Endothelial cell of umbilical vein (primary cell): Measurements from ENCODE around the gene GPR32. TPM values are rescaled to one million over a fixed set of nuclear protein-coding genes. Genes with fewer than 3 reads are reported as not detected.

ENCODE experiments used
- BruUV-seq: library from RNA; stranded (reverse); fragments of 400-500 nt; replicated peaks from 2 replicates; lab custom pipeline; 2021; lab: Mats Ljungman, UMichigan
- CTCF ChIA-PET: fragments of 300-600, 350-600 bp; sonication (Branson Sonifier 250); formaldehyde crosslinking; loops from one replicate; lab custom pipeline; 2021; ENCODE audit warnings: antibody characterized with exemption, inconsistent platforms; lab: Charles Lee
- POLR2A ChIA-PET: fragments of 300-600, 350-600 bp; sonication (Branson Sonifier 250); formaldehyde crosslinking; loops from one replicate; lab custom pipeline; 2021; ENCODE audit warnings: antibody characterized with exemption, inconsistent platforms; lab: Charles Lee
- DNase-seq: peaks from one replicate; pipeline ENCODE4 v3.0.0-alpha.2; 2011; ENCODE audit warnings: low read depth, low spot score
- FAIRE-seq: peaks from 2 replicates; lab custom pipeline; 2011; peaks lifted over from hg19 to GRCh38; lab: Jason Lieb, UNC
- H2AFZ ChIP-seq: 2 replicates; pipeline ENCODE4 v1.6.0; 2012; ENCODE audit warnings: low read depth, low read length, control low read depth, inconsistent platforms
- H3K27ac ChIP-seq: 2 replicates; pipeline ENCODE4 v1.5.1; 2011; ENCODE audit warnings: low read depth, mild to moderate bottlenecking, control low read depth, low read length, moderate library complexity; ENCODE audit not compliant: insufficient read depth
- H3K27me3 ChIP-seq, 2 experiments: 2 replicates each; pipeline versions ENCODE4 v1.6.0 to v1.6.1; 2011; ENCODE audit warnings: low read length in 2 of 2, mixed read lengths in 1 of 2; ENCODE audit not compliant: control insufficient read depth in 2 of 2, insufficient read depth in 2 of 2
- H3K36me3 ChIP-seq, 2 experiments: 2 replicates in 1 of 2; 3 replicates in 1 of 2; pipeline ENCODE4 v1.5.1; 2011; ENCODE audit warnings: low read length in 2 of 2, mild to moderate bottlenecking in 1 of 2, moderate library complexity in 1 of 2; ENCODE audit not compliant: control insufficient read depth in 2 of 2, insufficient read depth in 2 of 2; ENCODE audit errors: extremely low read depth in 1 of 2
- H3K4me1 ChIP-seq: 3 replicates; pipeline ENCODE4 v1.5.1; 2011; ENCODE audit warnings: mild to moderate bottlenecking, low read length; ENCODE audit not compliant: control insufficient read depth, insufficient read depth; ENCODE audit errors: extremely low read depth
- H3K4me2 ChIP-seq: 2 replicates; pipeline ENCODE4 v1.6.1; 2011; ENCODE audit warnings: low read length, control low read depth, mixed read lengths; ENCODE audit not compliant: insufficient read depth
- H3K4me3 ChIP-seq, 3 experiments: fragments of 200-600 bp in 1 of 3; sonication (generic), shearing (Covaris generic) in 1 of 3; replicated peaks in 1 of 3; 2 replicates each; pipeline ENCODE4 v1.5.1; 2011 to 2016; ENCODE audit warnings: control low read depth in 3 of 3, low read length in 3 of 3, mild to moderate bottlenecking in 2 of 3, inconsistent platforms in 1 of 3, low read depth in 1 of 3, moderate library complexity in 1 of 3; ENCODE audit not compliant: insufficient read depth in 1 of 3
- H3K79me2 ChIP-seq: 2 replicates; pipeline ENCODE4 v1.6.0; 2012; ENCODE audit warnings: low read length, inconsistent platforms; ENCODE audit not compliant: control insufficient read depth, insufficient read depth
- H3K9ac ChIP-seq: replicated peaks from 2 replicates; pipeline ENCODE3; 2011; ENCODE audit warnings: low read length, control low read depth; ENCODE audit not compliant: insufficient read depth; ENCODE audit errors: extremely low read depth
- H3K9me1 ChIP-seq: replicated peaks from 3 replicates; pipeline ENCODE4 v1.6.0; 2011; ENCODE audit warnings: mild to moderate bottlenecking, low read length; ENCODE audit not compliant: control insufficient read depth, insufficient read depth; ENCODE audit errors: extremely low read depth
- H3K9me3 ChIP-seq: replicated peaks from 2 replicates; pipeline ENCODE4 v1.5.1; 2012; ENCODE audit warnings: low read length, inconsistent platforms; ENCODE audit not compliant: control insufficient read depth, insufficient read depth
- H4K20me1 ChIP-seq: replicated peaks from 2 replicates; pipeline ENCODE3; 2011; ENCODE audit warnings: mild to moderate bottlenecking, low read length; ENCODE audit not compliant: control insufficient read depth, insufficient read depth; ENCODE audit errors: extremely low read depth
- EZH2 ChIP-seq: IDR thresholded peaks from 2 replicates; pipeline ENCODE4 v1.6.1; 2012; ENCODE audit warnings: borderline replicate concordance, low read depth, mild to moderate bottlenecking, moderate library complexity, low read length, inconsistent platforms; ENCODE audit not compliant: severe bottlenecking
- FOS ChIP-seq: IDR thresholded peaks from 2 replicates; pipeline ENCODE4 v1.6.1; 2011; ENCODE audit warnings: mild to moderate bottlenecking, low read length, moderate library complexity, borderline replicate concordance; ENCODE audit not compliant: insufficient read depth
- GATA2 ChIP-seq: IDR thresholded peaks from 2 replicates; pipeline ENCODE4 v1.7.0; 2011; ENCODE audit warnings: low read depth, mild to moderate bottlenecking, moderate library complexity, mixed read lengths, low read length; ENCODE audit not compliant: insufficient read length, insufficient read depth
- JUN ChIP-seq: IDR thresholded peaks from 2 replicates; pipeline ENCODE4 v1.6.1; 2011; ENCODE audit warnings: borderline replicate concordance, low read depth; ENCODE audit not compliant: insufficient read length, insufficient read depth
- MYC ChIP-seq: IDR thresholded peaks from one replicate; pipeline ENCODE4 v1.6.1; 2011; ENCODE audit warnings: mild to moderate bottlenecking, low read depth, low read length
- POLR2A ChIP-seq: IDR thresholded peaks from 2 replicates; pipeline ENCODE4 v1.6.1; 2012; ENCODE audit warnings: low read depth, mild to moderate bottlenecking, control low read depth, low read length
- POLR2AphosphoS5 ChIP-seq: IDR thresholded peaks from 2 replicates; pipeline ENCODE4 v1.6.1; 2012; ENCODE audit warnings: low read depth, mild to moderate bottlenecking, control low read depth, low read length, moderate library complexity; ENCODE audit not compliant: insufficient read depth
- dilution Hi-C: fragments of 300-500 bp; cut with MboI; formaldehyde crosslinking; loops from one replicate; pipeline ENCODE4 v1.15.0; 2019; ENCODE audit warnings: low sequenced_read_pairs; ENCODE audit not compliant: extremely low pct_ligation_motif_present
- intact Hi-C: fragments of 100-400 bp; cut with micrococcal nuclease; formaldehyde crosslinking; loops from one replicate; pipeline ENCODE4 v1.10.0; 2022
- polyA plus RNA-seq, 4 experiments: library from polyadenylated mRNA; depleted of rRNA in 3 of 4; stranded (reverse) in 3 of 4; unstranded in 1 of 4; fragments of >200 nt; gene quantifications; 2 replicates each; pipeline versions ENCODE4 v1.2.1 to v1.2.3, GENCODE V29; 2011 to 2012; ENCODE audit warnings: missing spikeins in 1 of 4
- total RNA-seq: library from RNA; stranded (reverse); gene quantifications from 2 replicates; pipeline ENCODE4 v1.2.3, GENCODE V29; 2021
- TF ChIP-seq, protein P1 (sequence below), 2 donors: IDR thresholded peaks; 1 replicate in 1 of 2; 2 replicates in 1 of 2; pipeline ENCODE4 v1.5.1; 2011; ENCODE audit warnings: low read length in 2 of 2, mild to moderate bottlenecking in 2 of 2, moderate library complexity in 2 of 2, control low read depth in 1 of 2, inconsistent platforms in 1 of 2, low read depth in 1 of 2; ENCODE audit not compliant: insufficient read depth in 1 of 2; ENCODE audit errors: extremely low read depth in 1 of 2
- TF ChIP-seq, protein P2 (sequence below): IDR thresholded peaks from 2 replicates; pipeline ENCODE4 v1.6.1; 2011; ENCODE audit not compliant: insufficient read depth, insufficient read length

Gene GPR32
- total and polyA plus RNA-seq, 2 donors (not counting 3 experiments of a cell fraction or from before 2014, with no cell fraction given): not detected

- no peak for FAIRE-seq
- CTCF ChIA-PET: no interaction called here
Measured at GRCh38 chr19:50819636-50820035, 49.4 kb downstream of the GPR32 start.

DNA sequence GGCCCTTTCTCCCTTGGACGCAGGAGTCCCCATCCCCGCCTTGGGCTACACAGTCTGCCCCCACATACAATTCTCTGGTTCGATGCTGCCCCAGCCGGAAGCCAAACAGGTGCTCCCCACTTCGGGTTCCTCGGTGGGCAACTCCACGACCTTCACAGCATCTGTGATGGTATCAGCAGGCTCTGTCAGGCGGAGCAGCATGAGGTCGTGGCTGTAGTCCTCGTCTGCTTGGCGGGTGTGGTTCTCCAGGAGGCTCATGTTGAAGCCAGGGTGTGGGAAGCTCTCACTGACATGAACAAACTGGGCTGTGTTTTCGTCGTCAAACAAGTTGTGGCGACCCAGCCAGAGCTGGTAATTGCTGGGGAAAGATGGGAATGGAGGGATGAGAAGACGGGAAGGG lies 49.8 kb downstream of the GPR32 start:
- H3K27me3 ChIP-seq: peaks cover 21 to 26% of the 10 kb centered on the region in 2 experiments
- no peaks in the 10 kb centered on the region for H3K4me1 ChIP-seq
- FAIRE-seq (no peak), DNase-seq (no peak)
- dilution Hi-C loops (no loop called here), intact Hi-C loops (no loop called here)
- no peak overlapping the region for H3K9ac ChIP-seq
- no peak overlapping the region for H3K4me2 ChIP-seq
- POLR2A ChIA-PET: no interaction called here
- H3K4me3 ChIP-seq: no peak overlapping the region
- no peaks in the 10 kb centered on the region for H4K20me1 ChIP-seq
- no peaks in the 10 kb centered on the region for H3K9me1 ChIP-seq
- no peaks in the 10 kb centered on the region for H3K36me3 ChIP-seq
- TF ChIP-seq, protein P1, sequence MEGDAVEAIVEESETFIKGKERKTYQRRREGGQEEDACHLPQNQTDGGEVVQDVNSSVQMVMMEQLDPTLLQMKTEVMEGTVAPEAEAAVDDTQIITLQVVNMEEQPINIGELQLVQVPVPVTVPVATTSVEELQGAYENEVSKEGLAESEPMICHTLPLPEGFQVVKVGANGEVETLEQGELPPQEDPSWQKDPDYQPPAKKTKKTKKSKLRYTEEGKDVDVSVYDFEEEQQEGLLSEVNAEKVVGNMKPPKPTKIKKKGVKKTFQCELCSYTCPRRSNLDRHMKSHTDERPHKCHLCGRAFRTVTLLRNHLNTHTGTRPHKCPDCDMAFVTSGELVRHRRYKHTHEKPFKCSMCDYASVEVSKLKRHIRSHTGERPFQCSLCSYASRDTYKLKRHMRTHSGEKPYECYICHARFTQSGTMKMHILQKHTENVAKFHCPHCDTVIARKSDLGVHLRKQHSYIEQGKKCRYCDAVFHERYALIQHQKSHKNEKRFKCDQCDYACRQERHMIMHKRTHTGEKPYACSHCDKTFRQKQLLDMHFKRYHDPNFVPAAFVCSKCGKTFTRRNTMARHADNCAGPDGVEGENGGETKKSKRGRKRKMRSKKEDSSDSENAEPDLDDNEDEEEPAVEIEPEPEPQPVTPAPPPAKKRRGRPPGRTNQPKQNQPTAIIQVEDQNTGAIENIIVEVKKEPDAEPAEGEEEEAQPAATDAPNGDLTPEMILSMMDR (IDR thresholded peaks at IDR 0.05; ENCODE audit: extremely low read depth in 1 of 2, insufficient read depth in 1 of 2, low read depth in 1 of 2, low read length in 2 of 2): no peak
- TF ChIP-seq POLR2AphosphoS5 (no peak), EZH2 (no peak), MYC (no peak), FOS (no peak), POLR2A (no peak), JUN (no peak), GATA2 (no peak)
- TF ChIP-seq, protein P2, sequence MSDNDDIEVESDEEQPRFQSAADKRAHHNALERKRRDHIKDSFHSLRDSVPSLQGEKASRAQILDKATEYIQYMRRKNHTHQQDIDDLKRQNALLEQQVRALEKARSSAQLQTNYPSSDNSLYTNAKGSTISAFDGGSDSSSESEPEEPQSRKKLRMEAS: no peak
- no peaks in the 10 kb centered on the region for H3K9me3 ChIP-seq
- H3K27ac ChIP-seq: no peak overlapping the region
- no TSS peak for BruUV-seq
- no peaks in the 10 kb centered on the region for H3K79me2 ChIP-seq
- CTCF ChIA-PET: no interaction called here
- H2AFZ ChIP-seq: no peak overlapping the region

More at GRCh38 chr19:50819636-50820035, 49.4 kb downstream of the GPR32 start:
- H3K9me3 ChIP-seq: no peaks in the 10 kb centered on the region
- dilution Hi-C loops: no loop called here
- H3K36me3 ChIP-seq: no peaks in the 10 kb centered on the region
- no peaks in the 10 kb centered on the region for H3K79me2 ChIP-seq
- no peak overlapping the region for H3K4me3 ChIP-seq
- H3K9me1 ChIP-seq: no peaks in the 10 kb centered on the region
- TF ChIP-seq FOS (no peak), MYC (no peak), EZH2 (no peak), POLR2A (no peak)
- POLR2A ChIA-PET: no interaction called here
- H3K27me3 ChIP-seq: peaks cover 21 to 28% of the 10 kb centered on the region in 2 experiments
- DNase-seq: no peak
- no peaks in the 10 kb centered on the region for H4K20me1 ChIP-seq
- no peak overlapping the region for H2AFZ ChIP-seq
- H3K27ac ChIP-seq: no peak overlapping the region
- H3K4me2 ChIP-seq: no peak overlapping the region
- BruUV-seq: no TSS peak
- no peak overlapping the region for H3K9ac ChIP-seq
- H3K4me1 ChIP-seq: no peaks in the 10 kb centered on the region
- intact Hi-C loops: no loop called here
